Measurements from ENCODE around the gene ARSG. TPM values are rescaled to one million over a fixed set of nuclear protein-coding genes. Genes with fewer than 3 reads are reported as not detected.
A peak's percentile ranks its signal among the peaks of the same experiment; 100 is the strongest.
"Not testable (repeated sequence)": the region's sequence is repeated elsewhere in the genome, so short reads cannot be mapped to it uniquely, and the experiment has no call there.

The ARSG gene
- total RNA-seq, 1 donor from 2014 or later = 2.4 TPM

GRCh38 chr17:68304706-68305105 is 13.4 kb downstream of the ARSG start:
- no peak for DNase-seq (ENCODE audit: low read depth in 2 of 2)

GRCh38 chr17:68305142-68305541 is 13.8 kb downstream of the ARSG start:
- peak; percentile 19 to 79 for DNase-seq (ENCODE audit: low read depth in 2 of 2)

DNA sequence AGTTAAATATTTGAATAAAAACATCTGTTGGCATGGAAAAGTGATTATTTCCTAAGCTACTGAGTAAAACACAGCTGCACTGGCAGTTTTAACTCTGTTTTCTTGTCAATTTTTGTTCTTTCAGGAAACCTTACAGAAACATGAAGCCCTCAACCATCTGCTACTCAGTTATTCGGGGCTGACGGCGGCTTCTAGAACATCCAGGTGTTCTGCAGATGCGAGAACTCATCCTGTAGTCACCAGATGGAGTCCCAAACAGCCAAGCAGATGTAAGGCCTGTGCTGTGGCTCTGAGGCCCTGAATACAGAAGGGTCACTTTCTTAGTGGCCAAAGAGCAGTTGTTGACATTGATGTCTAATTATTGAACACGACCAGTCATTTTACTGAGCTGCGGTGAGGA is 15.5 kb downstream of the ARSG start:
- no peak for DNase-seq (ENCODE audit: low read depth in 2 of 2)

DNA sequence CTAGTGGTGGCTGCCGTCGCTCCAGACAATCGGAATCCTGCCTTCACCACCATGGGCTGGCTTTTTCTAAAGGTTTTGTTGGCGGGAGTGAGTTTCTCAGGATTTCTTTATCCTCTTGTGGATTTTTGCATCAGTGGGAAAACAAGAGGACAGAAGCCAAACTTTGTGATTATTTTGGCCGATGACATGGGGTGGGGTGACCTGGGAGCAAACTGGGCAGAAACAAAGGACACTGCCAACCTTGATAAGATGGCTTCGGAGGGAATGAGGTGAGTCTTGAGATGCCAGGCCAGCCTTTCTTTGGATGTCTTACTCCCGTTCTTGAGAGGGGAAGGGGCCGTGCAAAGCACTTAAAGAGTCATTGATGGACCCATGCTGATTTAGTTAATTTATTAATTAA is 16.1 kb downstream of the ARSG start:
- DNase-seq (ENCODE audit: low read depth in 2 of 2) = no peak

GRCh38 chr17:68308486-68308885 is 17.2 kb downstream of the ARSG start:
- DNase-seq (ENCODE audit: low read depth in 2 of 2) = not testable (repeated sequence)

- not testable (repeated sequence) for DNase-seq (ENCODE audit: low read depth in 2 of 2)
Observed at GRCh38 chr17:68309066-68309670, 17.9 kb downstream of the ARSG start.

DNA sequence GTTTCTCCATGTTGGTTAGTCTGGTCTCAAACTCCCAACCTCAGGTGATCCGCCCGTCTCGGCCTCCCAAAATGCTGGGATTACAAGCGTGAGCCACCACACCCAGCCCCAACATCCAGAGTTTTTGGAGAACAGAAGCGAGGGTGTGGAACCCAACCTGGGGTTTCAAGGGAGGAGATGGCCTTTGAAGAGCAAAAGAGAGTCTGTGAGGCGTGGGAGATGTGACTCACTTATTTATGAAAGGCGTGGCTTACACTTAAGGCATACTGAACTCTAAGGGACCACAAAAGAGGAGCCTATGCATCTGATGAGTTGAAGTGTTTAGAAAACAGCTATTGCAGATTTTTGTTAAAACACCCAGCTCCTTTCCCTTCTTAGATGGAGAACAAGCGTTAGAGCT is 18.9 kb downstream of the ARSG start:
- DNase-seq (ENCODE audit: low read depth in 2 of 2) = no peak

DNA sequence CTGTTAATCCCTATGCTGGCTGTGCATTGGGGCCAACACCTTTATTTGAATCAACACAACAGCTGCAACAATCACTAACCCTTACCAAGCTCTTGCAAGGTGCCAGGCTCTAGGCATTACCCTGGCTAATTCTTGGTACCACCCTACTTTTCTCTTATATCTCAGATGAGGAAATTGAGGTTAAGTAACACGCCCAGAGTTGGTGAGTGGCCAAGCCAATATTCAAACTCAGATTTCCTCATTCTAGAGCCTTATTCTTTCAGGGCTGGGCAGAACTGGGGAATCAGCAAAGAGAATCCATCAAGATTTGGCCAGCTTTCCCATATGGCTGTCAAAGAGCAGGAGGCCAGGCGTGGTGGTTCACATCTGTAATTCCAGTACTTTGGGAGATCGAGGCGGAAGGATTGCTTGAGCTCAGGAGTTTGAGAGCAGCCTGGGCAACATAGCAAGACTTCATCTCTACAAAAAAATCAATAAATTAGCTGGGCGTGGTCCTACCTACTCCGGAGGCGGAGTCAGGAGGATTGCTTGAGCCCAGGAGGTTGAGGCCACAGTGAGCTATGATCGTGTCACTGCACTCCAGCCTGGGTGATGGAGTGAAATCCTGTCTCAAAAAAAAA is 23.7 kb downstream of the ARSG start:
- DNase-seq (ENCODE audit: low read depth in 2 of 2) = no peak

DNA sequence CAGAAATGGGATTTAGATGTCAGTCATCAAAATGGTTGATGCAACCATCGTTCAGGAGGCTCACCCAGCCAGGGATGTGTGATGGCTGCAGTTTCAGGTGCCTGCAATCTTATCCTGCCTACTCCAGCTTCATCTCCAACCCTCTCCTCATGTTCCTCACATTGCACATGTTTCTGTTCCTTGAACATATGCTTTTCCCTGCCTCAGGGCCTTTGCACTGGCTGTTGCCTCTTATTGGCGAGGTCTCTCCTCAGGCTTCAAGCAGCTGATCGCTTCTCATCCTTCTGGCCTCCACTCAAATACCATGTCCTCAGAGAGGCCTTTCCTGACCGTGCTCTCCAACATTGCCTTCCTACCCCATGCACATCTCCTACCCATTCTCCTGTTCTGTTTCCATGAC is 24.6 kb downstream of the ARSG start:
- no peak for DNase-seq (ENCODE audit: low read depth in 2 of 2)

GRCh38 chr17:68317458-68317857 is 26.2 kb downstream of the ARSG start:
- no peak for DNase-seq (ENCODE audit: low read depth in 2 of 2)

GRCh38 chr17:68318103-68318991 is 27.1 kb downstream of the ARSG start:
- peak; percentile 31 to 44 for DNase-seq (ENCODE audit: low read depth in 2 of 2)

- no peak for DNase-seq (ENCODE audit: low read depth in 2 of 2)
Observed at GRCh38 chr17:68319410-68320162, 28.3 kb downstream of the ARSG start.

GRCh38 chr17:68320311-68320865 is 29.1 kb downstream of the ARSG start:
- no peak for DNase-seq (ENCODE audit: low read depth in 2 of 2)

DNA sequence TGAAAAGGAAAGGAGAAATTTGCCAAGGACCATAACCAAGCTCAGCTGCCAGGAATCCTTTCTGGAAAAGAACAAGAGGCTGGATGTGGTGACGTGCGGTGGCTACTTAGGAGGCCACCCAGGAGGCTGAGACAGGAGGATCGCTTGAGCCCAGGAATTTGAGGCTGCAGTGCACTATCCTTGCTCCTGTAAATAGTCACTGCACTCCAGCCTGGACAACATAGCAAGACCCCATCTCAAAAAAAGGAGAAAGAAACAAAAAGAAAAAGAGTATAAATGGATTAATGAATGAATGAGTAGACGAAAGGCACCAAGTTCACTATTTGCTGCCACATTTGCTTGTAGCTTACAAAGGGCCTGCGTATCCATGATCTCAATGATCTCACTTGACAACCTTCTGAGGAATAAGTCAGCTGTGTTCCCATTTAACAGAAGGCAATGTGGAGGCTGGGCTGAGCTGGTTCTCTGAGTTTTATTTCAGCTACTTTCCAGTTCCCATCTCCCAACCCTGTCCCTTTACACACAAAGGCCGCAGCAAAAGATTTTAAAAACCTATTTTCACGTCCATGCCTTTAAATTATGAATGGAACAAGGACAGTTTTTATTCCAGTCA is 29.8 kb downstream of the ARSG start:
- DNase-seq (ENCODE audit: low read depth in 2 of 2) = no peak

- no peak for DNase-seq (ENCODE audit: low read depth in 2 of 2)
Observed at GRCh38 chr17:68321556-68321954, 30.3 kb downstream of the ARSG start.

- no peak for DNase-seq (ENCODE audit: low read depth in 2 of 2)
Observed at GRCh38 chr17:68322630-68323029, 31.3 kb downstream of the ARSG start.

GRCh38 chr17:68324114-68324513 is 32.8 kb downstream of the ARSG start:
- DNase-seq (ENCODE audit: low read depth in 2 of 2) = peak in 1 of 2 donors; percentile 72

DNA sequence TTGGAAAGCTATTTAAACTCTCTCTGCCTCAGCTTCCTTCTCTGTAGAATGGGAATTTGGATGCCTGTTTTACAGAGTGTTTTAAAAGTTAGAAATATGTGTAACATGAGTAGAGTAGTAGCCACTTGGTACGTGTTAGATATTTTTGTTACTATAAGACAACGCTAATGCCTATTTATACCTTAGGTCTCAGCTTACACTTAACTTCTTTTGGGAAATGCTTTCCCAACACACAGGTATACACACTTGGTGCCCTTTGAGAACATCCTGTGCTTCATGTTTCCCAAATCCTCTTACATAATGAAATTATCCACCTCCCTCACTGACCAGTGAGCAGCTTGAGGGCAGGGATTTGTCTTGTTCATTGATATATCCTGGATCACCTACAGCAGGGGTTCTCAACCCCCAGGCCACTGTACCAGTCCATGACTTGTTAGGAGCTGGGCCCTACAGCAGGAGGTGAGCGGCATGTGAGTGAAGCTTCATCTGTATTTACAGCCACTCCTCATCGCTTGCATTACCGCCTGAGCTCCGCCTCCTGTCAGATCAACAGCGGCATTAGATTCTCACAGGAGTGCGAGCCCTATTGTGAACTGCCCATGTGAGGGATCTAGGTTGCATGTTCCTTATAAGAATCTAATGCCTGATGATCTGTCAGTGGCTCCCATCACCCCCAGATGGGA is 33.5 kb downstream of the ARSG start:
- DNase-seq (ENCODE audit: low read depth in 2 of 2) = no peak

GRCh38 chr17:68325961-68326360 is 34.7 kb downstream of the ARSG start:
- no peak for DNase-seq (ENCODE audit: low read depth in 2 of 2)

- DNase-seq (ENCODE audit: low read depth in 2 of 2) = no peak
Observed at GRCh38 chr17:68326681-68327080, 35.4 kb downstream of the ARSG start.

All from lung microvascular endothelial cell (primary cell).